HCT116 (cell line): ENCODE results near the gene DDA1. TPM values are rescaled to one million over a fixed set of nuclear protein-coding genes. Genes with fewer than 3 reads are reported as not detected.

Source experiments
- ATAC-seq: fragments of 200-7000 bp; cut with Tn5 transposase; 2 replicates; pipeline ENCODE4 v1.9.1; 2020; ENCODE audit warnings: mild to moderate bottlenecking, moderate library complexity
- BruUV-seq: library from RNA; stranded (reverse); fragments of 400-500 nt; replicated peaks from 2 replicates; lab custom pipeline; 2021; lab: Mats Ljungman, UMichigan
- CTCF ChIA-PET: fragments of 300-600 bp; sonication (Branson Sonifier 250); formaldehyde crosslinking; loops from one replicate; lab custom pipeline; 2021; ENCODE audit warnings: antibody characterized with exemption; lab: Charles Lee
- POLR2A ChIA-PET: fragments of 300-600, 350-600 bp; sonication (Branson Sonifier 250); formaldehyde crosslinking; loops from one replicate; lab custom pipeline; 2021; ENCODE audit warnings: antibody characterized with exemption; lab: Charles Lee
- RAD21 ChIA-PET, 2 experiments: fragments of 300-600 bp; sonication (Branson Sonifier 250); formaldehyde crosslinking; loops; one replicate each; lab custom pipeline; 2023; ENCODE audit warnings: low total read pairs in 2 of 2; ENCODE audit not compliant: uncharacterized antibody in 2 of 2, unreplicated experiment in 2 of 2, low non-redundant PET in 1 of 2; lab: Charles Lee
- DNase-seq: peaks from one replicate; pipeline ENCODE4 v3.0.0-alpha.2; 2010; ENCODE audit warnings: low read depth, low spot score
- H2AFZ ChIP-seq: fragments of 200-600 bp; shearing (Covaris generic), sonication (generic); 2 replicates; pipeline ENCODE4 v1.6.1; 2017; ENCODE audit warnings: low read depth, mixed run types, mixed read lengths, antibody characterized with exemption, low read length; ENCODE audit not compliant: poor library complexity, severe bottlenecking
- H3K27ac ChIP-seq: 2 replicates; pipeline ENCODE4 v1.5.1; 2012; ENCODE audit warnings: low read depth, low read length
- H3K27me3 ChIP-seq: fragments of 200-600 bp; sonication (generic); 2 replicates; pipeline ENCODE4 v1.6.1; 2016; ENCODE audit warnings: mixed run types, low read length, mixed read lengths; ENCODE audit not compliant: insufficient read depth
- H3K36me3 ChIP-seq, 2 experiments: fragments of 200-500 bp in 1 of 2; fragments of 200-600 bp in 1 of 2; sonication (Bioruptor generic) in 1 of 2; sonication (generic) in 1 of 2; 2 replicates each; pipeline versions ENCODE4 v1.5.1 to v1.6.1; 2014 to 2016; ENCODE audit warnings: low read length in 2 of 2, inconsistent platforms in 1 of 2, mixed read lengths in 1 of 2, mixed run types in 1 of 2; ENCODE audit not compliant: insufficient read depth in 2 of 2, control insufficient read depth in 1 of 2
- H3K4me1 ChIP-seq, 2 experiments: fragments of 200-600 bp in 1 of 2; sonication (generic) in 1 of 2; 2 replicates each; pipeline versions ENCODE4 v1.5.1 to v1.6.1; 2012 to 2017; ENCODE audit warnings: low read length in 2 of 2, inconsistent platforms in 1 of 2, mild to moderate bottlenecking in 1 of 2, mixed read lengths in 1 of 2, mixed run types in 1 of 2, moderate library complexity in 1 of 2; ENCODE audit not compliant: insufficient read depth in 2 of 2, control insufficient read depth in 1 of 2
- H3K4me2 ChIP-seq: fragments of 200-600 bp; sonication (generic); 2 replicates; pipeline ENCODE4 v1.6.1; 2017; ENCODE audit warnings: mixed run types, low read length, mixed read lengths
- H3K4me3 ChIP-seq, 2 experiments: fragments of 200-600 bp in 1 of 2; sonication (generic) in 1 of 2; replicated peaks in 1 of 2; 2 replicates each; pipeline ENCODE4 v1.5.1; 2011 to 2016; ENCODE audit warnings: low read length in 2 of 2, control low read depth in 1 of 2, low read depth in 1 of 2, mild to moderate bottlenecking in 1 of 2, mixed read lengths in 1 of 2, mixed run types in 1 of 2
- H3K79me2 ChIP-seq: fragments of 200-600 bp; sonication (generic); 2 replicates; pipeline ENCODE4 v1.6.1; 2017; ENCODE audit warnings: mild to moderate bottlenecking, mixed run types, low read length, moderate library complexity, mixed read lengths; ENCODE audit not compliant: insufficient read depth
- H3K9ac ChIP-seq: fragments of 200-600 bp; sonication (generic); 2 replicates; pipeline ENCODE4 v1.6.1; 2016; ENCODE audit warnings: low read length, mixed read lengths
- H3K9me2 ChIP-seq: fragments of 200-600 bp; sonication (generic), shearing (Covaris generic); 2 replicates; pipeline ENCODE4 v1.6.1; 2017; ENCODE audit warnings: mixed run types, mild to moderate bottlenecking, moderate library complexity; ENCODE audit not compliant: insufficient read depth
- H3K9me3 ChIP-seq, 2 experiments: fragments of 200-500 bp in 1 of 2; fragments of 200-600 bp in 1 of 2; sonication (Bioruptor generic) in 1 of 2; sonication (generic) in 1 of 2; 2 replicates each; pipeline ENCODE4 v1.6.1; 2014 to 2017; ENCODE audit warnings: low read length in 2 of 2, mixed read lengths in 2 of 2, inconsistent platforms in 1 of 2, low read depth in 1 of 2, mild to moderate bottlenecking in 1 of 2, mixed run types in 1 of 2, moderate library complexity in 1 of 2; ENCODE audit not compliant: control insufficient read depth in 1 of 2, insufficient read depth in 1 of 2
- H4K20me1 ChIP-seq: fragments of 200-600 bp; sonication (generic), shearing (Covaris generic); 2 replicates; pipeline ENCODE4 v1.6.1; 2017; ENCODE audit warnings: mixed run types, mild to moderate bottlenecking, moderate library complexity; ENCODE audit not compliant: insufficient read depth
- CBX3 ChIP-seq: IDR thresholded peaks from 2 replicates; pipeline ENCODE4 v1.6.1; 2012; ENCODE audit warnings: low read depth
- EZH2phosphoT487 ChIP-seq: fragments of 200-600 bp; IDR thresholded peaks from 2 replicates; pipeline ENCODE4 v1.6.1; 2018; ENCODE audit warnings: antibody characterized with exemption, borderline replicate concordance
- FOSL1 ChIP-seq: IDR thresholded peaks from 2 replicates; pipeline ENCODE4 v1.6.1; 2012; ENCODE audit warnings: low read depth
- MAX ChIP-seq: IDR thresholded peaks from 2 replicates; pipeline ENCODE4 v1.6.1; 2012
- POLR2A ChIP-seq: IDR thresholded peaks from 2 replicates; pipeline ENCODE4 v1.7.0; 2011; ENCODE audit warnings: borderline replicate concordance; ENCODE audit not compliant: insufficient read depth, insufficient read length; ENCODE audit errors: extremely low read depth
- REST ChIP-seq: IDR thresholded peaks from 2 replicates; pipeline ENCODE4 v1.6.1; 2012; ENCODE audit warnings: low read depth
- TCF7L2 ChIP-seq: IDR thresholded peaks from 2 replicates; pipeline ENCODE4 v1.7.0; 2011; ENCODE audit warnings: borderline replicate concordance, inconsistent platforms; ENCODE audit not compliant: insufficient read depth, insufficient read length; ENCODE audit errors: extremely low read depth
- ZBTB33 ChIP-seq: IDR thresholded peaks from 2 replicates; pipeline ENCODE4 v1.6.1; 2011; ENCODE audit warnings: mild to moderate bottlenecking, low read length, moderate library complexity; ENCODE audit not compliant: insufficient replicate concordance; ENCODE audit errors: extremely low read depth
- ZNF274 ChIP-seq: fragments of 200-500 bp; sonication (Bioruptor generic); IDR thresholded peaks from 2 replicates; pipeline ENCODE4 v1.6.1; 2014; ENCODE audit warnings: mild to moderate bottlenecking, low read depth, low read length, inconsistent platforms
- intact Hi-C: fragments of 100-400 bp; cut with micrococcal nuclease; formaldehyde crosslinking; loops from 2 replicates; pipeline ENCODE4 v1.10.0; 2022
- total RNA-seq: library from RNA; stranded (reverse); gene quantifications from one replicate; pipeline ENCODE4 v1.2.1, GENCODE V29; 2021; ENCODE audit not compliant: unreplicated experiment

DDA1 gene
- total RNA-seq, 1 experiment from 2014 or later = 68.6 TPM

- Histone ChIP-seq H3K9ac (peak overlapping the region; percentile 32; the same call in 1 of the 2 replicates), H3K27ac (peak overlapping the region; percentile 47), H3K4me3 (0 out of 4 replicates have a peak overlapping the region, but pooled peaks of 1 of the 2 experiments have one; percentile 4), H4K20me1 (no peaks in the 10 kb centered on the region), H2AFZ (no peak overlapping the region), H3K4me2 (peak overlapping the region; percentile 71), H3K27me3 (no peaks in the 10 kb centered on the region), H3K9me3 (no peaks in the 10 kb centered on the region), H3K36me3 (no peaks in the 10 kb centered on the region), H3K9me2 (no peaks in the 10 kb centered on the region), H3K4me1 (peaks cover 36 to 59% of the 10 kb centered on the region in 2 experiments), H3K79me2 (peaks cover 15% of the 10 kb centered on the region)
- DNase-seq (no peak), ATAC-seq (no peak)
- intact Hi-C loops = no loop called here
- no TSS peak for BruUV-seq
- CTCF ChIA-PET = interaction anchor here (0.7 to 2.1 kb wide), 13 partner anchors 8 to 94 kb away, joined by 3 to 33 read pairs (median 4); no protein-coding TSS in a partner anchor
- RAD21 ChIA-PET = interaction anchor here in 1 of 2 experiments (0.6 to 1.1 kb wide), 4 partner anchors 10 to 81 kb away, joined by 3 to 7 read pairs (median 3); no protein-coding TSS in a partner anchor
- POLR2A ChIA-PET = interaction anchor here (0.8 to 3.1 kb wide), 7 partner anchors 7 to 490 kb away, joined by 3 to 22 read pairs (median 4); partner anchors contain the start of gene B3GNT3
- no peak for TF ChIP-seq ZNF274
Measured at GRCh38 chr19:17304386-17305215, 4.8 kb upstream of the DDA1 start.

- CTCF ChIA-PET = interaction anchor here (0.7 to 2.1 kb wide), 14 partner anchors 8 to 590 kb away, joined by 3 to 33 read pairs (median 4); no protein-coding TSS in a partner anchor
- Histone ChIP-seq H3K4me1 (peaks cover 36 to 60% of the 10 kb centered on the region in 2 experiments), H3K79me2 (peaks cover 20% of the 10 kb centered on the region), H3K9ac (peak overlapping the region; percentile 32; the same call in 1 of the 2 replicates), H3K36me3 (no peaks in the 10 kb centered on the region), H4K20me1 (no peaks in the 10 kb centered on the region), H3K9me2 (no peaks in the 10 kb centered on the region), H2AFZ (no peak overlapping the region), H3K4me3 (0 out of 4 replicates have a peak overlapping the region, but pooled peaks of 1 of the 2 experiments have one; percentile 4), H3K9me3 (no peaks in the 10 kb centered on the region), H3K27ac (peak overlapping the region; percentile 47), H3K4me2 (peak overlapping the region; percentile 71), H3K27me3 (no peaks in the 10 kb centered on the region)
- DNase-seq (no peak), ATAC-seq (no peak)
- intact Hi-C loops = no loop called here
- BruUV-seq = no TSS peak
- TF ChIP-seq POLR2A (no peak), FOSL1 (no peak), EZH2phosphoT487 (no peak), ZBTB33 (no peak), MAX (no peak; the same call in 1 of the 2 replicates), TCF7L2 (no peak), REST (no peak), ZNF274 (no peak), CBX3 (no peak)
- RAD21 ChIA-PET = interaction anchor here in 1 of 2 experiments (0.6 to 1.1 kb wide), 4 partner anchors 11 to 80 kb away, joined by 3 to 7 read pairs (median 3); no protein-coding TSS in a partner anchor
- POLR2A ChIA-PET = interaction anchor here (0.6 to 3.1 kb wide), 9 partner anchors 8 to 943 kb away, joined by 3 to 22 read pairs (median 4); partner anchors contain the start of gene B3GNT3
Measured at GRCh38 chr19:17305216-17305516, 4.2 kb upstream of the DDA1 start.
